Endothelial cell of umbilical vein (primary cell): Measurements from ENCODE around the gene PLPP1. TPM values are rescaled to one million over a fixed set of nuclear protein-coding genes. Genes with fewer than 3 reads are reported as not detected.

Source experiments
- BruUV-seq: library from RNA; stranded (reverse); fragments of 400-500 nt; replicated peaks from 2 replicates; lab custom pipeline; 2021; lab: Mats Ljungman, UMichigan
- CTCF ChIA-PET: fragments of 300-600, 350-600 bp; sonication (Branson Sonifier 250); formaldehyde crosslinking; loops from one replicate; lab custom pipeline; 2021; ENCODE audit warnings: antibody characterized with exemption, inconsistent platforms; lab: Charles Lee
- POLR2A ChIA-PET: fragments of 300-600, 350-600 bp; sonication (Branson Sonifier 250); formaldehyde crosslinking; loops from one replicate; lab custom pipeline; 2021; ENCODE audit warnings: antibody characterized with exemption, inconsistent platforms; lab: Charles Lee
- DNase-seq: peaks from one replicate; pipeline ENCODE4 v3.0.0-alpha.2; 2011; ENCODE audit warnings: low read depth, low spot score
- FAIRE-seq: peaks from 2 replicates; lab custom pipeline; 2011; peaks lifted over from hg19 to GRCh38; lab: Jason Lieb, UNC
- H2AFZ ChIP-seq: 2 replicates; pipeline ENCODE4 v1.6.0; 2012; ENCODE audit warnings: low read depth, low read length, control low read depth, inconsistent platforms
- H3K27ac ChIP-seq: 2 replicates; pipeline ENCODE4 v1.5.1; 2011; ENCODE audit warnings: low read depth, mild to moderate bottlenecking, control low read depth, low read length, moderate library complexity; ENCODE audit not compliant: insufficient read depth
- H3K27me3 ChIP-seq, 2 experiments: 2 replicates each; pipeline versions ENCODE4 v1.6.0 to v1.6.1; 2011; ENCODE audit warnings: low read length in 2 of 2, mixed read lengths in 1 of 2; ENCODE audit not compliant: control insufficient read depth in 2 of 2, insufficient read depth in 2 of 2
- H3K36me3 ChIP-seq, 2 experiments: 2 replicates in 1 of 2; 3 replicates in 1 of 2; pipeline ENCODE4 v1.5.1; 2011; ENCODE audit warnings: low read length in 2 of 2, mild to moderate bottlenecking in 1 of 2, moderate library complexity in 1 of 2; ENCODE audit not compliant: control insufficient read depth in 2 of 2, insufficient read depth in 2 of 2; ENCODE audit errors: extremely low read depth in 1 of 2
- H3K4me1 ChIP-seq: 3 replicates; pipeline ENCODE4 v1.5.1; 2011; ENCODE audit warnings: mild to moderate bottlenecking, low read length; ENCODE audit not compliant: control insufficient read depth, insufficient read depth; ENCODE audit errors: extremely low read depth
- H3K4me2 ChIP-seq: 2 replicates; pipeline ENCODE4 v1.6.1; 2011; ENCODE audit warnings: low read length, control low read depth, mixed read lengths; ENCODE audit not compliant: insufficient read depth
- H3K4me3 ChIP-seq, 3 experiments: fragments of 200-600 bp in 1 of 3; sonication (generic), shearing (Covaris generic) in 1 of 3; replicated peaks in 1 of 3; 2 replicates each; pipeline ENCODE4 v1.5.1; 2011 to 2016; ENCODE audit warnings: control low read depth in 3 of 3, low read length in 3 of 3, mild to moderate bottlenecking in 2 of 3, inconsistent platforms in 1 of 3, low read depth in 1 of 3, moderate library complexity in 1 of 3; ENCODE audit not compliant: insufficient read depth in 1 of 3
- H3K79me2 ChIP-seq: 2 replicates; pipeline ENCODE4 v1.6.0; 2012; ENCODE audit warnings: low read length, inconsistent platforms; ENCODE audit not compliant: control insufficient read depth, insufficient read depth
- H3K9ac ChIP-seq: replicated peaks from 2 replicates; pipeline ENCODE3; 2011; ENCODE audit warnings: low read length, control low read depth; ENCODE audit not compliant: insufficient read depth; ENCODE audit errors: extremely low read depth
- H3K9me1 ChIP-seq: replicated peaks from 3 replicates; pipeline ENCODE4 v1.6.0; 2011; ENCODE audit warnings: mild to moderate bottlenecking, low read length; ENCODE audit not compliant: control insufficient read depth, insufficient read depth; ENCODE audit errors: extremely low read depth
- H3K9me3 ChIP-seq: replicated peaks from 2 replicates; pipeline ENCODE4 v1.5.1; 2012; ENCODE audit warnings: low read length, inconsistent platforms; ENCODE audit not compliant: control insufficient read depth, insufficient read depth
- H4K20me1 ChIP-seq: replicated peaks from 2 replicates; pipeline ENCODE3; 2011; ENCODE audit warnings: mild to moderate bottlenecking, low read length; ENCODE audit not compliant: control insufficient read depth, insufficient read depth; ENCODE audit errors: extremely low read depth
- CTCF ChIP-seq, 2 donors: IDR thresholded peaks; 1 replicate in 1 of 2; 2 replicates in 1 of 2; pipeline ENCODE4 v1.5.1; 2011; ENCODE audit warnings: low read length in 2 of 2, mild to moderate bottlenecking in 2 of 2, moderate library complexity in 2 of 2, control low read depth in 1 of 2, inconsistent platforms in 1 of 2, low read depth in 1 of 2; ENCODE audit not compliant: insufficient read depth in 1 of 2; ENCODE audit errors: extremely low read depth in 1 of 2
- EZH2 ChIP-seq: IDR thresholded peaks from 2 replicates; pipeline ENCODE4 v1.6.1; 2012; ENCODE audit warnings: borderline replicate concordance, low read depth, mild to moderate bottlenecking, moderate library complexity, low read length, inconsistent platforms; ENCODE audit not compliant: severe bottlenecking
- FOS ChIP-seq: IDR thresholded peaks from 2 replicates; pipeline ENCODE4 v1.6.1; 2011; ENCODE audit warnings: mild to moderate bottlenecking, low read length, moderate library complexity, borderline replicate concordance; ENCODE audit not compliant: insufficient read depth
- GATA2 ChIP-seq: IDR thresholded peaks from 2 replicates; pipeline ENCODE4 v1.7.0; 2011; ENCODE audit warnings: low read depth, mild to moderate bottlenecking, moderate library complexity, mixed read lengths, low read length; ENCODE audit not compliant: insufficient read length, insufficient read depth
- JUN ChIP-seq: IDR thresholded peaks from 2 replicates; pipeline ENCODE4 v1.6.1; 2011; ENCODE audit warnings: borderline replicate concordance, low read depth; ENCODE audit not compliant: insufficient read length, insufficient read depth
- MAX ChIP-seq: IDR thresholded peaks from 2 replicates; pipeline ENCODE4 v1.6.1; 2011; ENCODE audit not compliant: insufficient read depth, insufficient read length
- MYC ChIP-seq: IDR thresholded peaks from one replicate; pipeline ENCODE4 v1.6.1; 2011; ENCODE audit warnings: mild to moderate bottlenecking, low read depth, low read length
- POLR2A ChIP-seq: IDR thresholded peaks from 2 replicates; pipeline ENCODE4 v1.6.1; 2012; ENCODE audit warnings: low read depth, mild to moderate bottlenecking, control low read depth, low read length
- POLR2AphosphoS5 ChIP-seq: IDR thresholded peaks from 2 replicates; pipeline ENCODE4 v1.6.1; 2012; ENCODE audit warnings: low read depth, mild to moderate bottlenecking, control low read depth, low read length, moderate library complexity; ENCODE audit not compliant: insufficient read depth
- dilution Hi-C: fragments of 300-500 bp; cut with MboI; formaldehyde crosslinking; loops from one replicate; pipeline ENCODE4 v1.15.0; 2019; ENCODE audit warnings: low sequenced_read_pairs; ENCODE audit not compliant: extremely low pct_ligation_motif_present
- intact Hi-C: fragments of 100-400 bp; cut with micrococcal nuclease; formaldehyde crosslinking; loops from one replicate; pipeline ENCODE4 v1.10.0; 2022
- polyA plus RNA-seq, 4 experiments: library from polyadenylated mRNA; depleted of rRNA in 3 of 4; stranded (reverse) in 3 of 4; unstranded in 1 of 4; fragments of >200 nt; gene quantifications; 2 replicates each; pipeline versions ENCODE4 v1.2.1 to v1.2.3, GENCODE V29; 2011 to 2012; ENCODE audit warnings: missing spikeins in 1 of 4
- total RNA-seq: library from RNA; stranded (reverse); gene quantifications from 2 replicates; pipeline ENCODE4 v1.2.3, GENCODE V29; 2021

PLPP1 gene
- total and polyA plus RNA-seq, 2 donors (not counting 3 experiments of a cell fraction or from before 2014, with no cell fraction given) = 14.3 to 25.9 TPM

- no peaks in the 10 kb centered on the region for H3K4me1 ChIP-seq
- H3K27me3 ChIP-seq = no peaks in the 10 kb centered on the region
- no peak overlapping the region for H3K4me3 ChIP-seq
- CTCF ChIA-PET = interaction anchor here (0.7 to 2.2 kb wide), 3 partner anchors 20 to 236 kb away, joined by 3 to 9 read pairs (median 3); no protein-coding TSS in a partner anchor
- H4K20me1 ChIP-seq = no peaks in the 10 kb centered on the region
- no peaks in the 10 kb centered on the region for H3K9me1 ChIP-seq
- FAIRE-seq (no peak), DNase-seq (no peak)
- H3K9me3 ChIP-seq = no peaks in the 10 kb centered on the region
- intact Hi-C loops (no loop called here), dilution Hi-C loops (no loop called here)
- no TSS peak for BruUV-seq
- no peak overlapping the region for H3K9ac ChIP-seq
- no peaks in the 10 kb centered on the region for H3K36me3 ChIP-seq
- no peak overlapping the region for H3K27ac ChIP-seq
- no peak overlapping the region for H3K4me2 ChIP-seq
- POLR2A ChIA-PET = no interaction called here
- TF ChIP-seq FOS (peak; percentile 77), POLR2A (no peak), JUN (peak; percentile 17), POLR2AphosphoS5 (no peak), CTCF (IDR thresholded peaks at IDR 0.05; ENCODE audit: extremely low read depth in 1 of 2, insufficient read depth in 1 of 2, low read depth in 1 of 2, low read length in 2 of 2) (no peak), EZH2 (no peak), MYC (no peak), GATA2 (no peak), MAX (no peak)
- H3K79me2 ChIP-seq = no peaks in the 10 kb centered on the region
- no peak overlapping the region for H2AFZ ChIP-seq
Measured at GRCh38 chr5:55456216-55456895, 78.4 kb downstream of the PLPP1 start.
